ENCODE measurements around the gene CD69.

Gene CD69

DNA sequence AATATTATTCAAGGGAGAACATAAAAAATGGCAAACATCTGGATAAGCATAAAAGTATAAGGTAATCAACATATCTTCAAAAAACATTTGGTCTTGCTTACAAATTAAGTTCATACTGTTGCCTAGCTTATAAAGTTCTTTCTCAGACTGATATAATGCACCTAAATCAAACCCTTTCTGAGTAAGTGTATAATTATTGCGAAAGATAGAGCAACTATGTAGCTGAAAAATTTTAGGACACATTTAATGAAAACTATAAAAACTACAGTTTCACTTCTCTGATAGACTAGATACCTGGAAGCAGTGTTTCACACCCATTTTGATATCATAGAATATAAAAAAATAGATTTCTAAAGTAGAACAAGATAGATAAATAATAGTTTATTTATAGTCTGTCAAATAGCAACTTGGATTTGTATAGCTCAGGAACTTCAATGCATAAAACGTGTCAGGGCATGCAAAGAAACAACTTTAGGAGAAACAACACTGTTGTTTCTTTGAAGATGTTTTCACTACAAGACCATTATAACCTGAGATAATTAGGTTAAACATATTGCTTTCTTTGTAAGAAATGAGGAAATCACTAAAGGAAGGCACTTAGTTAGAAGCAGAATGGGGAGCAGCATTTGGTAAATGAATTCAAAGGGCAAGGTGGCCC is 35.4 kb downstream of the CD69 start:
- Histone ChIP-seq H3K36me3 (ENCODE audit: low read length) (no peaks in the 10 kb centered on the region), H4K20me1 (ENCODE audit: low read depth, low read length) (no peaks in the 10 kb centered on the region), H3K27ac (ENCODE audit: low read depth, low read length) (peak overlapping the region; percentile 65), H3K9me2 (replicated peaks; ENCODE audit: insufficient read depth, low read length) (no peaks in the 10 kb centered on the region), H3K4me2 (ENCODE audit: low read depth, low read length, poor library complexity, severe bottlenecking) (peak overlapping the region; percentile 99), H3K9ac (ENCODE audit: low read length) (peak overlapping the region; percentile 24), H2AFZ (ENCODE audit: low read depth, low read length, severe bottlenecking) (no peak overlapping the region), H3K27me3 (ENCODE audit: low read length) (no peaks in the 10 kb centered on the region), H3F3A (ENCODE audit: insufficient read depth) (peaks cover 30% of the 10 kb centered on the region), H3K79me2 (ENCODE audit: insufficient read depth, low read length) (peaks cover 59% of the 10 kb centered on the region), H3K9me3 (ENCODE audit: insufficient read depth, low read length) (no peaks in the 10 kb centered on the region), H3K4me3 (ENCODE audit: insufficient read depth, low read length, poor library complexity, severe bottlenecking) (no peak overlapping the region)
- TF ChIP-seq CTCF (IDR thresholded peaks at IDR 0.05; ENCODE audit: insufficient read depth, low read length, poor library complexity, severe bottlenecking) (no peak), EZH2phosphoT487 (conservative IDR thresholded peaks at IDR 0.05; ENCODE audit: low read length) (no peak)

GRCh38 chr12:9724023-9724422 is 36.7 kb downstream of the CD69 start:
- peak overlapping the region; percentile 20; the same call in 1 of the 2 replicates for H3K9ac ChIP-seq (ENCODE audit: low read length)
- no peak for TF ChIP-seq EZH2phosphoT487 (conservative IDR thresholded peaks at IDR 0.05; ENCODE audit: low read length)
- no peak for TF ChIP-seq CTCF (IDR thresholded peaks at IDR 0.05; ENCODE audit: insufficient read depth, low read length, poor library complexity, severe bottlenecking)
- no peaks in the 10 kb centered on the region for H3K9me3 ChIP-seq (ENCODE audit: insufficient read depth, low read length)
- H3K27ac ChIP-seq (ENCODE audit: low read depth, low read length) = peak overlapping the region; percentile 65
- H3K4me3 ChIP-seq (ENCODE audit: insufficient read depth, low read length, poor library complexity, severe bottlenecking) = no peak overlapping the region
- no peaks in the 10 kb centered on the region for H3K9me2 ChIP-seq (replicated peaks; ENCODE audit: insufficient read depth, low read length)
- H3K36me3 ChIP-seq (ENCODE audit: low read length) = no peaks in the 10 kb centered on the region
- H3K27me3 ChIP-seq (ENCODE audit: low read length) = no peaks in the 10 kb centered on the region
- H3K4me2 ChIP-seq (ENCODE audit: low read depth, low read length, poor library complexity, severe bottlenecking) = peak overlapping the region; percentile 99
- no peak overlapping the region for H2AFZ ChIP-seq (ENCODE audit: low read depth, low read length, severe bottlenecking)
- H4K20me1 ChIP-seq (ENCODE audit: low read depth, low read length) = no peaks in the 10 kb centered on the region
- H3K79me2 ChIP-seq (ENCODE audit: insufficient read depth, low read length) = peaks cover 46% of the 10 kb centered on the region
- peaks cover 26% of the 10 kb centered on the region for H3F3A ChIP-seq (ENCODE audit: insufficient read depth)

DNA sequence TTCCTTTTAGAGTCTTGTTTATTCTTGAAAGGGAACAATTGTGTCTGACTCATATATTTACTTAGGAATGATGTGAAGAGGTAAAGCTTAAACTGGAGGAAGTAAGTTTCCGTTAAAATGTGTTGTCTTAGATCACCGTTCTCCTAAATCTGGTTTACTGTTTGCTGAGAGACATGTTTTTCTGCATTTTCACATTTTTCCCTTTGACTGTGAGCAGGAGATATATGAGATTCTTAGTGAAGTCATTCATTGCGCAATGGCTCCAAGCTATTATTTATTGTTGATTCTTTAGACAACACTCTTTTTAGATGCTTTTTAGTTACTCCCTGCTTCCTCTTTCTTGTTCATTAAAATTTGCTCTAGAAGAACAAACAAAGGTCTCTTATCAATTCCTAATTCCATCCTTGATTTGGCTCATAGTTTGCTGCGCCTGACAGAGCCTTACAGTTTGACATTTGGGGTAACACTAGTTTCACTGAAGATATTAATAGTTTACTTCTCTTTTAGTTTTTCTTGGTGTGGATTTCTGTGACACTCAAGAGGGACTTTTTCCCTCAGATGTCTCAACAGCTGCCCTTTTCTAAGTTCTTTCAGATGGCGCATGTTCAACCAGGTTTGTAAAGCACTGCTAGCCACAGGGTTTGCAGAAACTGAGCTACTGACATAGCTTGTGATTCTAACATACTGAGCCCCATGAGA is 39.2 kb downstream of the CD69 start:
- Histone ChIP-seq H3K27ac (ENCODE audit: low read depth, low read length) (peak overlapping the region; percentile 65), H3K36me3 (ENCODE audit: low read length) (no peaks in the 10 kb centered on the region), H4K20me1 (ENCODE audit: low read depth, low read length) (no peaks in the 10 kb centered on the region), H3F3A (ENCODE audit: insufficient read depth) (peaks cover 17% of the 10 kb centered on the region; the same call in 1 of the 2 replicates), H3K9ac (ENCODE audit: low read length) (0 out of 2 replicates have a peak overlapping the region, but pooled peaks have one; percentile 9), H3K27me3 (ENCODE audit: low read length) (no peaks in the 10 kb centered on the region), H3K9me2 (replicated peaks; ENCODE audit: insufficient read depth, low read length) (no peaks in the 10 kb centered on the region), H3K4me2 (ENCODE audit: low read depth, low read length, poor library complexity, severe bottlenecking) (peak overlapping the region; percentile 99), H3K4me3 (ENCODE audit: insufficient read depth, low read length, poor library complexity, severe bottlenecking) (no peak overlapping the region), H2AFZ (ENCODE audit: low read depth, low read length, severe bottlenecking) (no peak overlapping the region), H3K79me2 (ENCODE audit: insufficient read depth, low read length) (peaks cover 26% of the 10 kb centered on the region; the same call in 1 of the 2 replicates), H3K9me3 (ENCODE audit: insufficient read depth, low read length) (no peaks in the 10 kb centered on the region)
- no peak for TF ChIP-seq CTCF (IDR thresholded peaks at IDR 0.05; ENCODE audit: insufficient read depth, low read length, poor library complexity, severe bottlenecking)
- no peak for TF ChIP-seq EZH2phosphoT487 (conservative IDR thresholded peaks at IDR 0.05; ENCODE audit: low read length)

Measured in SU-DHL-6 (cell line).